HG03196 (cell line): ENCODE data around the gene E4F1.
"Not testable (repeated sequence)": the region's sequence is repeated elsewhere in the genome, so short reads cannot be mapped to it uniquely, and the experiment has no call there.

Experiments used
- ATAC-seq: cut with Tn5 transposase; IDR thresholded peaks from one replicate; pipeline ENCODE4 v1.9.1; 2021; ENCODE audit not compliant: unreplicated experiment

Gene E4F1

GRCh38 chr16:2188395-2188794 is 35.0 kb upstream of the E4F1 start:
- no peak for ATAC-seq

DNA sequence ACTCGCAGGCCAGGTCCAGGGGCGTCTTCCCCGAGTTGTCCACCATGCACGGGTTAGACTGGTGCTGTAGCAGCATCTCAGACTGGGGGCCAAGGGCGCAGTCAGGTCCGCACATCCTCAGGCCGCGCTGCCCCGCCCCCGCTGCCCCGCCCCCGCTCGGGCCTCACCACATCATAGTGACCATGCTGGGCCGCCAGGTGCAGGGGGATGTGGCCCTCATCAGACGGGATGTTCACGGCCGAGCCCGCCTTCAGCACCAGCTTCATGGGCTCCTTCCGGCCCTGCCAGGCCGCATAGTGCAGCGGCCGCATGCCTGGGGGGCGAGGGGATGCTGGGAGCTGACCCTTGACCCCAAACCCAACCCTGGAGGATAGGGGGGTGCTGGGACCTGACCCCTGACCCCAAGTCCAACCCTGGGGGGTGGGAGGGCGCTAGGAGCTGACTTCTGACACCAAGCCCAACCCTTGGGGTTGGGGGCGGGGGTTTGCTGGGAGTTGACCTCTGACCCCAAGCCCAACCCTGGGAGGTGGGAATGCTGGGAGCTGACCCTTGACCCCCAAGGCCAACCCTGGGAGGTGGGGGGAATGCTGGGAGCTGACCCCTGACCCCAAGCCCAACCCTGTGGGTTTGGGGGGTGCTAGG is 34.0 kb upstream of the E4F1 start:
- no peak for ATAC-seq

DNA sequence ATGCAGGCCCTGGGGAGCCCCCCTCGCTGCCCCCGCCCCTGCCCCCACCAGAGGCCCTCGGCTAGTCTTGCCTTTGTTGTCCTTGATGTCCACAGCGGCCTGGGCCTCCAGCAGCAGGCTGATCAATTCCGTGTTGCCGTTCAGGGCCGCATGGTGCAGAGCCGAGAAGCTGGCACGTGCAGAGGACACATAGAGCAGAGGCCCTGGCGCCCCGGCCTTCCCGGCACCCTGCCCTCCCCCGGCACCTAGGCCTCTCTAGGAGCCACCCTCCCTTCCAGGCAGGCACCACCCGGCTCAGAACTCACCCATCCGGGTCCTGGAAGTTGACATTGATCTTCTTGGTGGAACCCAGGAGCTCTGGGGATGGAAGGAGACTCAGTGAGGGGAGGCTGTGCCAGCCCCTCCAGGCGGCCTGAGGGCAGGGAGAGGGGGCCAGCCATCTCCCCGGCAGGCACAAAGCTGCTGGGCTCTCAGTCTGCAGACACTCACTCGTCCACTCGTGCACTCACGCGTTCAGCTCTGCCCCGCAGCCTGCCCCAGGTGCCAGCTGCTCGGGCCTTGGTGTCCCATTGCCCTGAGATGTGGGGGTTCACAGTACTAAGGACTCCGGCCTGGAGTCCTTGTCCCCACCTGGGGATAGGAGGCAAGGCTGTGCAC is 33.3 kb upstream of the E4F1 start:
- ATAC-seq = no peak

- ATAC-seq = no peak
These were observed 32.5 kb upstream of the E4F1 start for GRCh38 chr16:2190659-2191445.

DNA sequence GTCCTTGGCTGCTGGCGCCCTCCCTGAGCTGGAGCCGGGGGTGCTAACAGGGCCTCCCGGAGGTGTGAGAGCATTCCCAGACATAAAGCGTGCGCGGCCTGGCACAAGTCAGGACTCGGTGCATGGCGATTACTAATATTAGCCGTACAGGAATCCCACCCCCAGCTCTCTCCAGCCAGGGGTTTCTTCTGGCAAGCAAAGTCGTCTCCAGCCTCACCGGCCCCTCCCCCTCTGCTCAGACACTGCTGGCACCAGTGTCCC is 32.0 kb upstream of the E4F1 start:
- ATAC-seq = no peak

GRCh38 chr16:2194166-2194834 is 29.1 kb upstream of the E4F1 start:
- no peak for ATAC-seq

GRCh38 chr16:2194852-2195321 is 28.5 kb upstream of the E4F1 start:
- no peak for ATAC-seq

GRCh38 chr16:2195322-2196161 is 27.8 kb upstream of the E4F1 start:
- ATAC-seq = no peak

- ATAC-seq = no peak
These were observed 27.0 kb upstream of the E4F1 start, which contains the start of gene CASKIN1 for GRCh38 chr16:2196162-2196980. Gene CASKIN1 (minus strand): TSS chr16:2196605. CDS start chr16:2196432, 173 bp downstream.

DNA sequence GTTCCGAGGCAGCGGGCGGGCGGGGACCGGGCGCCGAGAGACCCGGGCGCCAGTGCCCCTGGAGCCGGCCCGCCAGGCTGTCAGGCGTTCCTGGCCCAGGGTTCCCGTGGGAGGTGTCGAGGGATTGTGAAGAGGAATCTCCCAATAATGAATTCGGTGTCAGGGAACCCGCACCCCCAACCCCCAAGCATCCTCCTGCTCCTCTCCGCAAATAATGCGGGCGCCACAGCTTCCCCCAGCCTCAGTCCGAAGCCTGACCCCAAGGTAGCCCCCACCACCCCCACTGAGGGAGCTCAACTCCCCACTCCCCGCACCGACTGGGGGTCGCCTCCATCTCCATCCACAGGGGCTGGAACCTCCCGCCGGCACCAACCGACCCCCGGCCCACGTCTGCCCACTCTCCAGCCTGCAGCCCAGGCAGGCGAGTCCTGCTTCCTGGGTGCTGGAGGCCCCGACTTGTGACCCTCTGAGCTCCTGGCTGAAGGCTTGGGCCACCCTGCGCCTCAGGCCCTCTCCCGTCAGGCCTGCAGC is 26.3 kb upstream of the E4F1 start:
- ATAC-seq = no peak

DNA sequence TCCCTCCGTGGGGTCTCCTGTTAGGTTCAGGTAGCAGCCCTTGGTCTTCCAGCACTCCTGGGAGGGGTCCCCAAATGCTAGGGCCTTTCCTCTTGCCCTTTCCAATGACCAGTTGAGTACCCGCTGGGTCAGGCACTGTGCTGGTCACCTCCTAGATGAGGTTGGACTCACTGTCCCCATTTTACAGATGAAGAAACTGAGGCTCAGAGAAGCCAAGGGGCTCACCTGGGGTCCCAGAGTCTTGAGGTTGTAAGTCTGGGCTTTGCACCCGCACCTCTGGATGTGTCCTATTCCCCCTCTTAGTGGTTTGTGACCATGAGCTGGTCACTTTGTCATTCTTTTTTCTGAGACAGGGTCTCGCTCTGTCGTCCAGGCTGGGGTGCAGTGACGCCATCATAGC is 25.6 kb upstream of the E4F1 start:
- ATAC-seq = no peak

GRCh38 chr16:2198283-2198682 is 25.1 kb upstream of the E4F1 start:
- ATAC-seq = no peak

GRCh38 chr16:2199095-2199494 is 24.3 kb upstream of the E4F1 start:
- no peak for ATAC-seq

- no peak for ATAC-seq
These were observed 23.7 kb upstream of the E4F1 start for GRCh38 chr16:2199621-2200139.

DNA sequence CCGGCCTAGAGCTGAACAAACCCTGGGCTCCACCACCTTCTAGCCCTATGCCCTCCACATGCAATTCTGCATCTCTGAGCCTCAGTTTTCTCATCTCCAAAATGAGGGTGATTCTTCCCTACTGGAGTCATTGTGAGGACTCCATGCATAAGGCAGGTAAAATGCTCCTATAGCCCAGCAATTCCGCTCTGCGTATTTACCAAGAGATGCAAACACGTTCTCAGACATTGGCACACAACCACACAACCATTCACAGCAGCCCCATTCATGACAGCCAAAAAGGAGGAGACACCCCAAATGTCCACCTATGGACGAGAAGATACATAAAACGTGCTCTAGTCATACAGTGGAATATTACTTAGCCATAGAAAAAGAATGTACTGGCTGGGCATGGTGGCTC is 23.1 kb upstream of the E4F1 start:
- ATAC-seq = no peak

DNA sequence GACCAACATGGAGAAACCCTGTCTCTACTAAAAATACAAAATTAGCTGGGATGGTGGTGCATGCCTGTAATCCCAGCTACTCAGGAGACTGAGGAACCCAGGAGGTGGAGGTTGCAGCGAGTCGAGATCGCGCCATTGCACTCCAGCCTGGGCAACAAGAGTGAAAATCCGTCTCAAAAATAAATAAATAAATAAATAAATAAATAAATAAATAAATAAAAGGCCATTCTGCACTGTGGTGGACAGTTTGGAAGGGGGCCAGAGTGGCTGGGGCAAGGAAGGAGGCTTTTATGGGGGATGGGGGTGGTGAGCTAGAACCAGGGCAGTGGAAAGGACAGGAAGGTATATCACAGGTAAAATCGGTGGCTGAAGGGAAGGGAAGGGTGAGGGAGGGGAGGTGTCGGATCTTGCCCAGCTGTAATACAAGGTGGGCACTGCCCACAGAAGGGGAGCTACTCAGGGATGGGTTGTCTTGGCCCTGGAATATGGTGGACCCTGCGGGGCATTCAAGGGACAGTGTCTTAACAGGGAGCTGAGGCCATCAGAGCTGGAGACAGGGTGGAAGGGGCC is 20.2 kb upstream of the E4F1 start:
- ATAC-seq = not testable (repeated sequence)

- no peak for ATAC-seq
These were observed 18.8 kb upstream of the E4F1 start for GRCh38 chr16:2204416-2205103.
